Astrocyte (in vitro differentiated cells and primary cell): ENCODE data around the gene AKAP13.

ENCODE experiments used
- EZH2 ChIP-seq: IDR thresholded peaks from 2 replicates; pipeline ENCODE4 v1.6.1; 2012; ENCODE audit warnings: mild to moderate bottlenecking, low read length, inconsistent platforms; ENCODE audit not compliant: insufficient read depth
- TF ChIP-seq, protein P1 (sequence below): IDR thresholded peaks from 2 replicates; pipeline ENCODE4 v1.5.1; 2011; ENCODE audit warnings: low read depth, mild to moderate bottlenecking, inconsistent platforms, low read length, moderate library complexity; ENCODE audit not compliant: insufficient read depth

DNA sequence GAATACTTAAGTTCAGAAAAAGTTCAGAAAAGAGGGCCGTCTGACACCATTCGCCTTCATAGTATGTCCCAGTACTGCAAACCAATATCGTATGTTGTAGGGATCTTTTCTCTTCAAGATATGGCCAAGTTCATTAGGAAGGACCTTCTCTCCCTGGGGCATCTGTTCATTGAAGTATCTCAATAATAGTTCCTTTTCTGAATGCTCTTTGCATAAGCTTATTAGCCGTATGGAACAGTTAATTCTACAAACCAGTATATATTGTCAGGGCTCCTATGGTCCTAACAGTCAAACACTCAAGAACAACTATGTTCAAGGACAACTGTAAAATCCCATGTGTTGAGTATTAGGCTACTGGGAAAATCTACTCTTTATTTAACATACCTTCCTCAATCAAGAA, 211.2 kb downstream of the AKAP13 start:
- TF ChIP-seq, protein P1, sequence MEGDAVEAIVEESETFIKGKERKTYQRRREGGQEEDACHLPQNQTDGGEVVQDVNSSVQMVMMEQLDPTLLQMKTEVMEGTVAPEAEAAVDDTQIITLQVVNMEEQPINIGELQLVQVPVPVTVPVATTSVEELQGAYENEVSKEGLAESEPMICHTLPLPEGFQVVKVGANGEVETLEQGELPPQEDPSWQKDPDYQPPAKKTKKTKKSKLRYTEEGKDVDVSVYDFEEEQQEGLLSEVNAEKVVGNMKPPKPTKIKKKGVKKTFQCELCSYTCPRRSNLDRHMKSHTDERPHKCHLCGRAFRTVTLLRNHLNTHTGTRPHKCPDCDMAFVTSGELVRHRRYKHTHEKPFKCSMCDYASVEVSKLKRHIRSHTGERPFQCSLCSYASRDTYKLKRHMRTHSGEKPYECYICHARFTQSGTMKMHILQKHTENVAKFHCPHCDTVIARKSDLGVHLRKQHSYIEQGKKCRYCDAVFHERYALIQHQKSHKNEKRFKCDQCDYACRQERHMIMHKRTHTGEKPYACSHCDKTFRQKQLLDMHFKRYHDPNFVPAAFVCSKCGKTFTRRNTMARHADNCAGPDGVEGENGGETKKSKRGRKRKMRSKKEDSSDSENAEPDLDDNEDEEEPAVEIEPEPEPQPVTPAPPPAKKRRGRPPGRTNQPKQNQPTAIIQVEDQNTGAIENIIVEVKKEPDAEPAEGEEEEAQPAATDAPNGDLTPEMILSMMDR, result no peak
- TF ChIP-seq EZH2, result no peak
